ENCODE measurements around the gene SLC6A19. TPM values are rescaled to one million over a fixed set of nuclear protein-coding genes. Genes with fewer than 3 reads are reported as not detected.

SLC6A19 gene
- total and polyA plus RNA-seq, 8 donors, result 0.13 to 5.5 (median 0.43) TPM; not detected in 3

GRCh38 chr5:1161833-1162229 is 39.6 kb upstream of the SLC6A19 start:
- intact Hi-C loops (cut with DNase I; ENCODE audit: low total_unique reads), result loop anchor here (10.0 kb wide), 1 partner anchor 237 kb away; no protein-coding TSS in a partner anchor
- peak; percentile 66 to 85 for DNase-seq
- no peaks in the 10 kb centered on the region for H3K36me3 ChIP-seq
- H3K9me3 ChIP-seq, result peaks cover under 1 to 1% (median 1%) of the 10 kb centered on the region in 4 donors
- peaks cover 6 to 14% (median 11%) of the 10 kb centered on the region in 4 donors for H3K4me1 ChIP-seq
- no peak overlapping the region for H3K4me3 ChIP-seq
- 21 to 52% (median 34%) methylated on average over 5 to 19 of the region's 19 CpGs for WGBS, 5 donors
- peaks cover 0 to 50% (median 0%) of the 10 kb centered on the region in 3 donors for H3K27me3 ChIP-seq
- TF ChIP-seq POLR2AphosphoS5 (IDR thresholded peaks at IDR 0.05) (no peak), POLR2A (IDR thresholded peaks at IDR 0.05) (no peak), CTCF (IDR thresholded peaks at IDR 0.05) (no peak), EP300 (IDR thresholded peaks at IDR 0.05) (no peak)
- peak overlapping the region in 3 of 5 donors; percentile 60 to 70 (median 68) for H3K27ac ChIP-seq

GRCh38 chr5:1162276-1162675 is 39.1 kb upstream of the SLC6A19 start:
- H3K4me3 ChIP-seq, result no peak overlapping the region
- no peaks in the 10 kb centered on the region for H3K36me3 ChIP-seq
- peaks cover 6 to 14% (median 11%) of the 10 kb centered on the region in 4 donors for H3K4me1 ChIP-seq
- no peak overlapping the region for H3K27ac ChIP-seq
- peaks cover 0 to 45% (median 0%) of the 10 kb centered on the region in 3 donors for H3K27me3 ChIP-seq
- no peaks in the 10 kb centered on the region for H3K9me3 ChIP-seq
- 77 to 86% (median 80%) methylated on average over 15 to 17 of the region's 17 CpGs for WGBS, 5 donors
- no peak for TF ChIP-seq POLR2AphosphoS5 (IDR thresholded peaks at IDR 0.05)
- no peak for TF ChIP-seq EP300 (IDR thresholded peaks at IDR 0.05)
- TF ChIP-seq POLR2A (IDR thresholded peaks at IDR 0.05), result no peak
- no peak for TF ChIP-seq CTCF (IDR thresholded peaks at IDR 0.05)
- intact Hi-C loops (cut with DNase I; ENCODE audit: low total_unique reads), result loop anchor here (10.0 kb wide), 1 partner anchor 237 kb away; no protein-coding TSS in a partner anchor
- no peak for DNase-seq

- no peak overlapping the region for H3K27ac ChIP-seq
- WGBS, 5 donors, result 74 to 84% (median 82%) methylated on average over 8 of the region's 8 CpGs
- H3K36me3 ChIP-seq, result no peaks in the 10 kb centered on the region
- intact Hi-C loops (cut with DNase I; ENCODE audit: low total_unique reads), result loop anchor here (10.0 kb wide), 1 partner anchor 238 kb away; no protein-coding TSS in a partner anchor
- no peak overlapping the region for H3K4me3 ChIP-seq
- no peak for TF ChIP-seq POLR2AphosphoS5 (IDR thresholded peaks at IDR 0.05)
- no peak for TF ChIP-seq EP300 (IDR thresholded peaks at IDR 0.05)
- TF ChIP-seq CTCF (IDR thresholded peaks at IDR 0.05), result no peak
- TF ChIP-seq POLR2A (IDR thresholded peaks at IDR 0.05), result no peak
- DNase-seq, result no peak
- H3K27me3 ChIP-seq, result peaks cover 0 to 45% (median 0%) of the 10 kb centered on the region in 3 donors
- H3K4me1 ChIP-seq, result peaks cover 8 to 17% (median 14%) of the 10 kb centered on the region in 4 donors
- no peaks in the 10 kb centered on the region for H3K9me3 ChIP-seq
These were observed 38.6 kb upstream of the SLC6A19 start for GRCh38 chr5:1162751-1163150.

DNA sequence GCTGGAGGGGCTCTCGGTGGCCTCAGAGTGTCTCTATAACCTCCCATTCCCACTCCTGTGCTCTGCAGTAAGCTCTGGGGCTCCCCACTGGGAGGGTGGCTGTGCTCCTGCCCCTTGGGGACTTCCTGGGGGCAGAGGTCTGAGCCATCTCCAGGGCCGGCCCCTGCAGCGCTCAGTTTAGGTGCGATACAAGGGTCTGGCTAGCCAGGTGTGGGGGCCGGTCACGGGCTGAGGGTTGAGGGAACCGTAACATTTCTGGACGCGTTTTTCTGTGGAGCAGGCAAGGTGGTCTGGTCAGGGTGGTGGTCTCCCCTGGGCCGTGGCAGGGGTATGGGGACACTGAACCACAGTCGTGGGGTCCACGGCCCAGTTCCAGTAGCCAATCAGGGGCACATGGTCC is 38.0 kb upstream of the SLC6A19 start:
- Histone ChIP-seq H3K27ac (no peak overlapping the region), H3K36me3 (no peaks in the 10 kb centered on the region), H3K27me3 (peaks cover 0 to 46% (median 0%) of the 10 kb centered on the region in 3 donors), H3K9me3 (no peaks in the 10 kb centered on the region), H3K4me3 (no peak overlapping the region), H3K4me1 (peaks cover 14 to 23% (median 20%) of the 10 kb centered on the region in 4 donors)
- no peak for TF ChIP-seq POLR2AphosphoS5 (IDR thresholded peaks at IDR 0.05)
- no peak for TF ChIP-seq POLR2A (IDR thresholded peaks at IDR 0.05)
- no peak for DNase-seq
- whole genome bisulfite sequencing, 5 donors, result 90 to 96% (median 93%) methylated on average over 12 of the region's 12 CpGs
- intact Hi-C loops (cut with DNase I; ENCODE audit: low total_unique reads), result loop anchor here (10.0 kb wide), 1 partner anchor 239 kb away; no protein-coding TSS in a partner anchor

DNA sequence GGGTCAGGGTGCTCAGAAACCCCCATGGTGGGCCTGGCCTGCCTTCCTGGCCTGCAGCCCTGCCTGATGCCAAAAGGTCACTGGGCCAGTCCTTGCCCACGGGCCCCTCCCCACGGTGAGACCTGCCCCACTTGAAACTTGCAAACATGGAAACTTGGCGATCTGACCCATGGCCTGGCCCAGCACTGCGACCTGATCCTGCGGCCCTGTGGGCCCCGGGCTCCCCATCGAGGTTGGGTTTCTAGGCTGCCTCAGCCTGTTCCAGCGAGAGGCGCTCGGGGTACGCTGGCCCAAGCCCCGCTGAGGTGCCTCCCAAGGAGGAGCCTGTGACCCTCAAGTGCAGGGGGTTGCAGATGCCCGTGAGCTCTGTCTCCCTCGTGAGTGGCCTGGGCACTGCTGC is 37.5 kb upstream of the SLC6A19 start:
- TF ChIP-seq POLR2A (IDR thresholded peaks at IDR 0.05) (no peak), CTCF (IDR thresholded peaks at IDR 0.05) (no peak), EP300 (IDR thresholded peaks at IDR 0.05) (no peak), POLR2AphosphoS5 (IDR thresholded peaks at IDR 0.05) (no peak)
- no peak for DNase-seq
- Histone ChIP-seq H3K4me1 (peaks cover 15 to 24% (median 22%) of the 10 kb centered on the region in 4 donors), H3K27ac (no peak overlapping the region), H3K4me3 (no peak overlapping the region), H3K36me3 (no peaks in the 10 kb centered on the region), H3K9me3 (no peaks in the 10 kb centered on the region), H3K27me3 (peaks cover 0 to 41% (median 0%) of the 10 kb centered on the region in 3 donors)
- WGBS, 5 donors, result 83 to 93% (median 87%) methylated on average over 7 to 14 of the region's 14 CpGs; no CpG with 5 or more reads in 1 of the 5 donors
- intact Hi-C loops (cut with DNase I; ENCODE audit: low total_unique reads), result loop anchor here (10.0 kb wide), 1 partner anchor 239 kb away; no protein-coding TSS in a partner anchor

Data from stomach (tissue), 9 donors.